HG03439 (cell line): Measurements from ENCODE around the gene SATB2.

ENCODE experiments used
- ATAC-seq: cut with Tn5 transposase; IDR thresholded peaks from one replicate; pipeline ENCODE4 v1.9.1; 2021; ENCODE audit warnings: mild to moderate bottlenecking, moderate library complexity; ENCODE audit not compliant: unreplicated experiment

Gene SATB2

DNA sequence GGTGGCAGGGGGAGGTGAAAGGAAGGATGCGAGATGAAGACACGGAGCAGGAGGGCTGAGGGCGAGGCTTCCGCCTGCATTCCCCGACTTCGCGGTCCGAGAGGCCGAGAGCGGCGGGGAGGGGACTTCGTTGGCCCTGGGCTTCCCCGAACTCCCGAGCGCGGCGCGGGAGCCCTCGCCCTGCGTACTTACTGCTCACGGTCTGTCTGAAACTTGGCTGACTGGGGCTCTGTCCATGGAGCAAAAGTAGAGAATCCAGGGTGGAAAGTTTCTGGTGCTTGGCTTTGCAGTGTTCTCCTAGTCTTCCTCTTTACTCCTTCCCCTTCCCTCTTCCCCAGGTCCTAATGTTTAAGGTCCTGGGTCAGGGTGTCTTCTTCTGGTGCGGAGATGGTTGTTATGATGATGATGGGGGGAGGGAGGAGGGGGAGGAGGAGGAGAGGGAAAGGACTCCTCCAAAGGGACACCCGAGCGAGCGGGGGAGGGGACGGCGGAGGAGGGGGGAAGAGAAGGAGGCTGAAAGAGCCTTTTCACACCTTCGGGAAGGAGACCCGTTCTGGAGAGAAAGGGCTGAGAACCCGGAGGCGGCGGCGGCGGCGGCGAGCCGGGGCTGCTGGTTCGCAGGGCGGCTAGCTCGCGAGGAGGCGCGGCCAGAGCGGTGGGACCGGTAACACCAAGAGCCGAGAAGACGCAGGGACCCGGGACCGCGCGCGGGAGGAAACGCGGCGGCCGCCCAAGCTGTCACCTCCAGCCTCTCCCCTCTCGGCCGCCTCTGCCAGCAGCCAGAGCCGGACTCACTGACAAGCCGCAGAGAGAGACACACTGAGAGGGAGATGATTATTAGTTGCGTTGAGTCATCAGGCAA lies at the start of gene SATB2:
Gene SATB2 (minus strand): TSS at position 793 of the 862 bp plus-strand sequence. CDS start 1,902 bp downstream, outside the sequence.
- no peak for ATAC-seq

DNA sequence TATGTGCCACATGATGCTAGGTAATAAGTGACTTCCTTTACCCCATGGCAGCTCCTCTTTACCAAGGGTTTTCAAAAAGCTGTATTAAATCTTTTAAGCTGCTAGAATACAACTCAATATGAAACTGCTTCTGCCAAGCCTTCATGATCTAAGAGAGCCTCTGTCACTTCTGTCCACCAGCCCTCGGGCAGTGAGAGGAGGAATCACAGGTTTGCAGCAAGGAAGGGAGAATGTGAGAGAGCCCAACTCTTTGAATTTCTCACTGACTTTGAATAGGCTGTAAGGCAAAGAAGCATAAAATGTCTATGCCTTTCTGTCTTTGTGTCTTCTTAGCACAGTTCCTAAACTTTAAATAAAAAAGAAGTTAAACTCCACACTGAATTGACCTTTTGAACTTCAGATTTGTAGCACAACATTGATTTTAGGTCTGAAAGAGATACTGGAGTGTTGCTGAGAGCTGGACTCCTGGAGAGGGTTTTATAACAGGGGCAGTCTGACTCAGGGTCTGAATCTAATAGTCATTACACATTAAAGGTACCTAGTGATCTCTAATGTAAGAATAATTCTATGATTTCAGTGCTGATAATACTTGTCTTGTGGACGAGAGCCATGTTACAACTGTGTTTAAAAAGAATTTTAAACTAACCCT lies 48.1 kb upstream of the SATB2 start:
- no peak for ATAC-seq

DNA sequence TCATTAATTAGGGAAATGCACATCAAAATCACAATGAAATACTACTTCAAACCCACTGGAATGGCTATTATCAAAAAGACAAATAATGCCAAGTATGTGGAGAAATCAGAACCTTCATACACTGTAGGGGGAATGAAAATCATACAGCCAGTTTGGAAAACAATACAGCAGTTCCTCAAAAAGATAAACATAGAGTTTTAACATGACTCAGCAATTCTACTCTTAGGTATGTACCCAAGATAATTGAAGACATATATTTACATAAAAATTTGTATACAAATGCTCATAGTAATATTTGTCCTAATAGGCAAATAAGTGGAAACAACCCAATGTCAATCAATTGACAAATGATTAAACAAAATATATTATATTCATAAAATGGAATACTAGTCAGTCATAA lies 45.4 kb upstream of the SATB2 start:
- no peak for ATAC-seq

DNA sequence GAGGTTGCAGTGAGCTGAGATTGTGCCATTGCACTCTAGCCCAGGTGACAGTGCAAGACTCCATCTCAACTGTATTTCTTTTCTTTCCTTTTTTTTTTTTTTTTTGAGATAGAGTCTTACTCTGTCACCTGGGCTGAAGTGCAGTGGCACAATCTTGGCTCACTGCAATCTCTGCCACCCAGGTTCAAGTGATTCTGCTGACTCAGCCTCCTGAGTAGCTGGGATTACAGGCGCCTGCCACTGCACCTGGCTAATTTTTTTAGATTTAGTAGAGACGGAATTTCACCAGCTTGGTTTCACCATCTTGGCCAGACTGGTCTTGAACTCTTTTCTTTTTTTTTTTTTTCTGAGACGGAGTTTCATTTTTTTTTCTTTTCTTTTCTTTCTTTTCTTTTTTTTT lies 41.3 kb upstream of the SATB2 start:
- ATAC-seq: no peak

DNA sequence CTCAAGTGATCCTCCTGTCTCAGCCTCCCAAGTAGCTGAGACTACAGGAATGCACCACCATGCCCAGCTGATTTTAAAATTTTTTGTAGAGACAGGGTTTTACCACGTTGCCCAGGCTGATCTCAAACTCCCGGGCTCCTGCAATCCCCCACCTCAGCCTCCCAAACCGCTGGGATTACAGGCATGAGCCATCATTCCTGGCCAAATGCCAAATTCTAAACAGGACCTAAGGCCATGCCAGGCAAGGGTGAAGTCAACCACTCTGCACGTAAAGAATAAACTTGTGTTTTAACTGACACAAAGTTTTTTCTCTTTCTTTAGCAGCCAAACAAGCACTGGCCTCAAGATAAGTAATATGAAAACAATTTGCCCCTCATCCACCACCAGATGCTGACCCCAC lies 37.4 kb upstream of the SATB2 start:
- no peak for ATAC-seq

DNA sequence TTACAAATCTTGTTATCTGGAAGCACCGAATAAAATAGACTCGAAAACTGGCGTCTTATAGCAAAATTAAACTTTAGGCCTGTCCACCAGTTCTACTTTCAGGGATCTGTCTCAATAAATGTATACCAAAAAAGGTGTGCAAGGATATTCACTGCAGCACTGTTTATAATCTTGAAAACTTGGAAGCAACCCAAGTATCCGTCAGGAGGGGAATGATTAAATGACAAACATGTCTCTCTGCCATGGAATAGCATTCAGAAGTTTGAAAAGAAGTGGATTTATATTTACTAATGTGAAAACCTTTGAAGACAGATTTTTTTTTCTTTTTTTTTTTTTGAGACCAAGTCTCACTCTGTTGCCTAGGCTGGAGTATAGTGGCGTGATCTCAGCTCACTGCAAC lies 32.3 kb upstream of the SATB2 start:
- ATAC-seq: no peak

DNA sequence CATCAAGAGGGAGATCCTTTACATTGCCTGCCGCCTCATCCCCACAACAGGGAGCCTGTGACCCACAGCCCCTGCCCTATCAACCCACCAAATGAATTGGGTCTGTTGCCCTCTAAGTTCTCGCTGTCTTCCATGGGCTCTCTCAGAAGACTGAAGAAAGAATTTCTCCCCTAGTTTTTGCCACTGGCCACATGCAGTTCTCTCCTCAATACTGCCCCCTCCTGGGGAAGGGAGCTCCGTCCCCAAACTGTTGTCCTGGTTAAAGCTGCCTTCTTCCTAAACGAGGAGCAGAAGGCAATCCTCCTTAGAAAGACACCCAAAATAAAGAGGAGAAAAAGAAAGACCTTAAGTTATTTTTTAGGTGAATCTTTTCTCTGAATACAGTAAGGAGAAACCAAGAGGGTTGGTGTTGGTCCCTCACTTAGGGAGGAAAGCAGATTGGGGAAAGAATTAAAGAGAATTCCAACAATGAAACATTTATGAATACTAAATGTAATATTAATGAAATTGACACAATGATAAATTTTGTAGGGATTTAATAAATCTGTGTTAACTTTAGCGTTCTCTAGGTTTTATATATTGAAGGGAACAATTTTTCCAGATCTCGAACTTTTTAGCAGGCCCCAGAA lies 31.1 kb upstream of the SATB2 start:
- ATAC-seq: peak; percentile 53

DNA sequence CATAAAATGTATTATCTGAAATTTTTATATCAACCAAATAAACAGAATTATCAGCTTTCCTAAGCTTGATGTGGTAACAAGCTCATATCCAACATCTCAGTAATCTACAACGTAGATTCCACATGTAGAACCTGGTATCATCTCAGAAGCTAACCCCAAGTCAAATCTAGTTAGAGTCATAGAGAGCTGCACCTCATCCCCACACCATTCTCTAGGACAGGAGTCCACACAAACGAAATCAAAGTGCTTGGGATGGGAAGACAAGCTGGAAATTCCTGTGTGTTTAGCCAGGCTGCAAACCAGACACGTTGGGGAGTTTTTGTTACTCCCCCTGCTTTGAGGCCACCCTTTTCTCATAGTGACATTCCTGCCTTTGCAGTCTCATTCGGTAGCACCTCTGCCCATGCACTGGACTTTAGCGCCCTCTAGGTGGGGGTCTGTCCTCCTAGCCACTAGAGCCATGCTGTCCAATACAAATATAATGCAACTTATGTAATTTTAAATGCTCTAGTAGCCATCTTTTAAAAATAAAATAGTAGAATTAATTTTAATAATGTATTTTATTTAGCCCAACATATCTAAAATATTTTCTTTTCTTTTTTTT lies 28.1 kb upstream of the SATB2 start:
- ATAC-seq: no peak

DNA sequence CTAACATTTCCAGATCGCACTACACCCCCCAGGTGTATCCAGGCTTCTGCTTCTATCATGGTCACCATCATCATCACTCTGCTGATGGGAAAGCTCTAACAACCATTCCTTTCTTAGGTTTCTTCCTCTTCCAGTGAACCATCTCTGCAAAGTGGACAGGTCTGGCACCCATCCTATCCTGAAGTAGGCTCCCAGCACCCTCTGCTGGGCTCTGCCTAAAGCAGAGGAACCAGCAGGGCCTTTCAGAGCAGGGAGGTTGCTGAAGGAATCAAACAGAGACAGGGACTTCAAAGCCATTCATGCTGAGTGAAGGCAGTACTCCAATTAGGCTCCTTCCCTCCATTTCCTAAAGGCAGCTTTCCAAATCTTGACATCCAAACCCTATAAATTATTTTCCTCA lies 27.2 kb upstream of the SATB2 start:
- no peak for ATAC-seq

DNA sequence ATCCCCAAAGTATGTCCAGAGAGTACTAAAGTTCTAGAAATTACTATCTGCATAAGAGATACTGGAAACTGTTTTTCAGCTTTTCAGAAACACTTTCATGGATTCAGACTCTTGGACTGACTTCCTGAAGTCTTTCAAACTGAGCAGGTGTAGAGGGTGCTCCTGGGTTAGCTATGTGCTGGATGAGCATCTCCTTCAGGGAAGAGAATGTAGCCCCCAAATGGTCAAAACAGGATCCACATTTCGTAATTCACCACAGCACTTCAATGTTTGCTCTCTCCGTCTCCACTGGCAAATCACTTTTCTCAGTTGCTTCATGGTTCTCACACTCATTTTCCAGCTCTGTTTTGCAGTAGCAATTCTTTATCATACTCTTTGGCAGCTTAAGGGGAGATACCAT lies 23.2 kb upstream of the SATB2 start:
- ATAC-seq: no peak

DNA sequence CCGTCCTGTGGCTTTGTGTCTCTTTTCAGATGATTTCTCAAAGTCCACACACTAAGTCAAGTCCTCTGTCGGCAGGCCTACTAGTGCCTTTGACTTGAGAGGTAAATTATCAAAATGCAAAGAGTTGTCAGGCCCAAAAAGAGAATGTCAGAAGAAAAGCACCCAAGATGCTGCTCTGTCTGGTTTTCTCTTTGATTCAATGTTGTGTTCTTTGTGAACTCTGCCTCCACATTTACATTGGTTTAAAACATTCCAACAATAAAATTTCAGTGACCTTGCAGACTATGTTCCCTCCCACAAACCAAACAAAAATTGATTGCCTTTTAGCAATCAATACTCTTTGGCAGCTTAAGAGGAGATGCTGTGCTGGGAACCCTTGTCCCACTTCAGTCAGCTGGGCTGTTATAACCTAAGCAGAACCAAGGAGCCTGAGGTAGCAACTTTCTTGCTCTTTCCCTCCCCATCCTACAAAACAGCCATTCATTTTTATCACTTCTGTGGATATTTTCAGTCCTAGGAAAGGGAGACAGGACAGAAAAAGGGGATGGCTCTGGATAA lies 19.6 kb upstream of the SATB2 start:
- ATAC-seq: no peak

DNA sequence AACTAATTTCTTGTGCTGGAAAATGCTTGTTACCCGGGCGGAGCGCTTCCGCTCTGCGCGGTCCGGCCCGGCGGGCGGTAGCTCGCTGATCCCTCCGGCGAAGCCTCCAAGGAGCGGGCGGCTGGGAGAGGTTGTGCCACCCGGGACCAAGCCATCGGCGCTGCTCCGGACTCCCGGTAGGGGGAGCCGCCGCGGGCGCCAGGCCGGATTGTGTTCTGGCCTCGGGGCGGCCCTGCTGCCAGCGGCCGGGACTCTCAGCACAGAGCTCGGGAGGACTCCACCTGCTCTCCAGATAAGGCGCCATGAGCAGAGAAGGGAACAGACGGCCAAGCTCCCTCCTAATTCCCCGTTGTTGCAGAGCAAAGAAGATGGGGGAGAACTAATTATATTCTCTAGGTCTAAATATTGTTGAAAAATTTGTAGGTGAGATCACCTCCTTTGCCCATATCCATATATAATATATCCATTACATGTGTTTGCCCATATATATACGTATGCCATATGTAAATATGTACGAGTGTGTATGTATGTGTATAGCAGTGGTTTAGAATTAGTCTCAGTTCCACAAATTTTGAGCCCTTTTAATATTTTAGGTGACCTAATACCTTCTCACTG lies 13.8 kb upstream of the SATB2 start:
- ATAC-seq: no peak

DNA sequence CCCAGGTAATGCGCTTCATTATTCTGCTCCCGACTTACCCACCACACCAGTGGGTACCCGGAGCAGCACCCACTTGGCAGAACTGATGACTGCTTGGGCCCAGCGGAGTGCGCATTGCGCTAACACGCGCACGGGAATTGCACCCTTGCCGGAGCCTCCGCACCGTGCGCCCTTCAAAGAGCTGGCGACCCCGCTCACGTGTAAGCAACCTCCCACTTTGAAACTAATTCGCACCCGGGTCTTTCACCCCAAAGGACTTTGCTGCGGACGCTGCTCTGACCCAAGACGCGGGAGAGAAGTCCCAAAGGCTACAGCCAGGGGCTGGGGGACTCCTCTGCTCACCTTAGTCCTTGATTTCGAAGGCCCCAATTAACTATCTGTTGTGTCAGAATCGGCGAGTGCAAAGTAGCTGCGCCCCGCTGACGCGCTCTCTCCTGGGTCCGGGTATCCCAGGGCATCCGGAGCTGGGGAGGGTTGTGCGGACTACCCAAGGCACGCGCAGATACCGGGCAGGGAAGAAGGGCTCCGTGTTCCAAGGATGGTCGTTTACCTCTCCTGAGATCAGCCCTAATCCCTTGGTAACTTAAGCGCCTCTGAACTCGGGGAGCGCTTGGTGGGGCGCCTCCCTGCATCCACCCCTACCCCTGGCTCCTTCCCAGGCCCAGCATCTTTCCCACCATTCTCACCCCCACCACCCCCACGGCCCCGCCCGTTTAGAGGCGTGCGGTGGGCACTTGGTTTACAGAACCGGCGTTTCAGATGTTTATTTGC lies 13.1 kb upstream of the SATB2 start:
- ATAC-seq: no peak

DNA sequence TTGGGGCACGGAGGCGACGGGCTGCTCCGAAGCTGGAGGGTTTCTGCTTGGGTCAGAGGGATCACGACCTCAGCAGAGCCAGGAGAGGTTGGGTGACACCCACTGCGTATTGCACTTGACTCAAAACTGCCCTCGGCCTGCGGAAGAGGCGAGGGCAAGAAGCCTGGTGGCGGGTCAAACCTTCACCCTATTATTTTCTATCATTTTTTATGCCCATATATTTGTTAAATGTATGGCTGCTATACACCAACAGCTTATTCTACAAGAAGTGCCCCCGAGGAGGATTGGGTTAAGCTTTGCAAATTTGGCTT lies 12.6 kb upstream of the SATB2 start:
- no peak for ATAC-seq

DNA sequence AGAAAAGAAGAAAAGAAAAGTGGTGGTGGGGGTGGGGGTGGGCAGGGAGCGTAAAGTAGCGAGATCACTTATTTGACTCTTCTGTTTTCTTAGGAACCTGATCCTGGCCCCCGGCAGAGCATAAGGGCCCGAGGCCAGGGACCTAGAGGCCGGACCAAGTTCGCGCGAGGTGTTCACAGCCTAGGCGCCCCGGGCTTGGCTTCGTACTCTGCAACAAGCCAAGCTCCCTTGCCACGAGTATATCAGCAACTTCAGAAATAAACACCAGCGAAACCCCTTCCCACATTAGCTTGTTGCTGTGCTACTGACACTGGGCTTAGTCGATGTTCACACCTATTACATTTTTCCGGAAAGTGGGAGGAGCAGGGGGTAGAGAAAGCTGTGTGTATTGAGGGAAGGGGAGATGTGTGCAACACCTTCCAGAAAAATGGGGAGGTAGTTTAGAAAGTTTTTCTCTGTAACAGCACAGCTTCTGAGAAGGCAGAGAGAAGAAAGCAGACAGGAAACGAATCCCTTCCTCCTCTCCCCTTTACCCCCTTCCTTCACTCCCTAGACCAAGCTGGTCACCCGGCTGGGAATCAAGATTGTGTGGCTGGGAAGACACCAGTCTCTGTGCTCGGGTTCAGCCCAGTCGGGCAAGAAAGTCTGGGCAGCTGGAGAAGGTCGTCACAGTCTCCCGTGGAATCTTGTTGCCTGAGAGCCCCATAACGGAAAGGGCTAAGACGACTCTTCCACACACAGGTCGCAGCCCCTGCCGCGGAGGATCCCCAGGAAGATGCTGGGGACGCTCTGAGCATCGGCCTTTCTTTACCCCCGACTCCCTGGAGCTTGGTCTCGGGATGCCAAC lies 12.0 kb upstream of the SATB2 start:
- no peak for ATAC-seq

DNA sequence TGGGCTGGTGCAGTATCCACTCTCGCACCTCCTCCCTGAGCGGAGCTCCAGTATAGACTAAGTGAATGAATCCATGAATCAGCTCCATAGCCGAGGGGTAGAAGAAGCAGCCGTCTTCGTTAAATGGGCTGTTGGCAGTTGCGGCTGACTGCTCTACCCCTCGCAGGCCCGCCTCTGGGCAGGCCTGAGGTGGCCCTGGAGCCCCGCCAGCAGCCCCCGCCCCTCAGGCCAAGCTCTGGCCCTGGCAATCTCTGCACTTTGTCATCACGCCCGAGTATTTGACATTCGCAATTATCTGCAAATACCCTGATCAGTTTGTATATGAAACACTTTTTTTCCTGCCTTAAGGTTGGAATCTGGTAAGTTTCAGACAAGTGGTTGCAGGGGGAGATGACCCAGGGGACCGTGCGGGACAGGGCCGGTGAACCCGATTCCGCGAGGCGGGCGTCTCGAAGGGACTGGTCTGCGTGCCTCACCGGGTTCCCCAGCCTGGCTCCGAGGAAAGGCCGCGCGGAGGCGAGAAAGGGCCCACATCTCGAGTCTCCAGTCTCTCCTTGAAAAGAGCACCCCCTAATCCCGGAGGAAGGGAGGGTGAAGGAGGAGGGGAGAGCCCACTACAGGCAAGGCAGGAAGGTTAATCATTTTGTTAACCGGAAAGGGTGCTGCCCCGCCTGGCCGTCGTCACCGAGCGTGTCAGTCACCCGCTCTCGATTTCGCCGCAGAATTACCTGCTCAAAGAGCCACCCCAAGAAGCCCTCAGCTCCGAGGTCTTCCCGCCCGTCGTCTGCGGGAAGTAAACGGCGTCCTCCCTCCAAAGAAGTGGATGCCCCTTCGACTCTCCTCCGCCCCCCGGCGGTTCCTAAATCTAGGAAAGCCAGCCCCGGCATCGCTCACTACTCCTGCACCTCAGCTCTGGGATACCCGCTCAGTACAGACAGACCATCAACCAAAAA lies 11.1 kb upstream of the SATB2 start:
- no peak for ATAC-seq

DNA sequence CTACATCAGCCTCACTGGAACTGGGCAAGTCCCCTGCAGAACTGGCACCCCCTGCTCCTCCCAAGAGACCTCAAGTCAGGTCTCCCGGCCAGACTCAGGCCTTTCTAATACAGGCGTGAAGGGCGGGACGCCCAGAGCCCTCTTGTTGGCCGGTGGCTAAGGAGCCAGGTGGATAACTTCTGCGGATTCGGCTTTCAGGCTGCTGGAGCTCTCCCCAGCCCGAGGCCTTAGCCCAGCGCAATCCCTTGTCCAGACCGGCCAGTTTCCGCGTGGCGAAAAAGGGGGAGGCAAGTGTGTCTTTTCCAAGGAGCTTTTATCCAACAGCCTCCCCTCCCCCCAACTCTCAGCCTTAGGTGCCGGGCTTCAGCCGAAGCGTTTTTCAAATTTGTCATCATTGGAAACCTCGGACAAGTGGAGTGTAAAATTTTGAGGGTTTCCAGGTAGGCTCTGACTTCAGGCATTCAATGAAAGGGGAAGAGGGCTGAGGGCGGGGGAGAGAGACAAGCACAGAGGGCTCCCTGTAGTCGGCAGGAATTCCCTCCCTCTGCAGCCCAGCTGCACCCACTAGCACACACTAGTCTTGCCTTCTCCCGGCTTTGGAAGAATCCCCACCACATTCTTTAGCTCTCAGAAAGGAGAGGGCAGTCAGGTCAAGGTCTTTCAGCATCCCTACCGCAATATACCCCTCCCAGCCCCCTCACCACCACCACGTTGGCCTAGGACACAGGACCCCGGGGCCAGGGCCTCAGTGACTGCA lies 9.5 kb upstream of the SATB2 start:
- ATAC-seq: no peak

DNA sequence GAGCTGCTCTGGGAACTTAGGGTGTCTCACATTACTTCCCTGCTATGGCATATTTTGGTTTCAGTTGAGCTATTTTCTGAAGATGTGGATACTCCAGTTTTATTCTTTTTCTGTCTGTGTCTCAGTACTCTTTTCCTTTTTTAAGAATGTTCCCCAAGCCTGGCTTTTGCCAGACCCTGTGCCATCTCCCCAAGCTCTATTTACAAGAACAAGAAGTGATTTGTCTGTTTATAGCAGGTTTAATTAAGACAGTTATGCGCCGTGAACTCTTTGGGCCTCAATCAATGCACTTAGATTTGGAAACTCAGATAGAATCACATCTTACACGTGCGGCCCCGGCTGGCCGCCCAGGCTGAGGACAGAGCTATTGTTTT lies 8.9 kb upstream of the SATB2 start:
- ATAC-seq: no peak
